A673 (cell line): ENCODE measurements around the gene CENATAC. TPM values are rescaled to one million over a fixed set of nuclear protein-coding genes. Genes with fewer than 3 reads are reported as not detected.
A peak's percentile ranks its signal among the peaks of the same experiment; 100 is the strongest.

Source experiments
- BruUV-seq: library from RNA; stranded (reverse); fragments of 400-500 nt; replicated peaks from 2 replicates; lab custom pipeline; 2021; lab: Mats Ljungman, UMichigan
- CTCF ChIA-PET: fragments of 300-600 bp; sonication (Branson Sonifier 250); formaldehyde crosslinking; loops from one replicate; lab custom pipeline; 2022; ENCODE audit warnings: antibody characterized with exemption; lab: Charles Lee
- POLR2A ChIA-PET: fragments of 300-600 bp; sonication (Branson Sonifier 250); formaldehyde crosslinking; loops from one replicate; lab custom pipeline; 2022; ENCODE audit warnings: antibody characterized with exemption; ENCODE audit not compliant: low non-redundant PET; lab: Charles Lee
- DNase-seq: peaks from one replicate; pipeline ENCODE4 v3.0.0-alpha.2; 2015; ENCODE audit warnings: low spot score
- H3K27ac ChIP-seq: fragments of 200-600 bp; sonication (generic); 2 replicates; pipeline ENCODE4 v1.5.1; 2016; ENCODE audit warnings: mixed run types, low read depth, mild to moderate bottlenecking, mixed read lengths, antibody characterized with exemption, low read length; ENCODE audit not compliant: poor library complexity, severe bottlenecking
- H3K27me3 ChIP-seq: fragments of 200-600 bp; sonication (generic); replicated peaks from 2 replicates; pipeline ENCODE4 v1.6.1; 2017; ENCODE audit warnings: mixed run types, low read depth, mild to moderate bottlenecking, mixed read lengths, antibody characterized with exemption, low read length; ENCODE audit not compliant: insufficient read depth, poor library complexity
- H3K36me3 ChIP-seq: fragments of 200-600 bp; sonication (generic); 2 replicates; pipeline ENCODE4 v1.6.1; 2016; ENCODE audit warnings: mixed run types, mild to moderate bottlenecking, mixed read lengths, antibody characterized with exemption, low read length; ENCODE audit not compliant: insufficient read depth, poor library complexity, severe bottlenecking
- H3K4me1 ChIP-seq: fragments of 200-600 bp; sonication (generic); 2 replicates; pipeline ENCODE4 v1.6.1; 2017; ENCODE audit warnings: mixed run types, mild to moderate bottlenecking, mixed read lengths, antibody characterized with exemption, low read length; ENCODE audit not compliant: insufficient read depth, poor library complexity, severe bottlenecking
- H3K4me3 ChIP-seq: fragments of 200-600 bp; sonication (generic); 2 replicates; pipeline ENCODE4 v1.5.1; 2016; ENCODE audit warnings: low read depth, mixed run types, mild to moderate bottlenecking, mixed read lengths, low read length; ENCODE audit not compliant: poor library complexity, severe bottlenecking
- H3K9me3 ChIP-seq: fragments of 200-600 bp; sonication (generic); 2 replicates; pipeline ENCODE4 v1.6.1; 2016; ENCODE audit warnings: mixed run types, low read depth, mild to moderate bottlenecking, mixed read lengths, antibody characterized with exemption, low read length; ENCODE audit not compliant: poor library complexity, severe bottlenecking
- EZH2 ChIP-seq: fragments of 200-600 bp; sonication (generic); IDR thresholded peaks from 2 replicates; pipeline ENCODE4 v1.6.1; 2017; ENCODE audit warnings: borderline replicate concordance, low read depth, mild to moderate bottlenecking, mixed read lengths, antibody characterized with exemption, low read length; ENCODE audit not compliant: poor library complexity, severe bottlenecking
- intact Hi-C: fragments of 100-400 bp; cut with micrococcal nuclease; formaldehyde crosslinking; loops from one replicate; pipeline ENCODE4 v1.10.0; 2022; ENCODE audit not compliant: unreplicated experiment
- total RNA-seq: library from RNA; stranded (reverse); gene quantifications from 2 replicates; pipeline ENCODE4 v1.2.3, GENCODE V29; 2021
- TF ChIP-seq, protein P1 (sequence below): fragments of 300-800, 200-600 bp; sonication (generic); conservative IDR thresholded peaks from 2 replicates; pipeline ENCODE4 v1.5.1; 2017; ENCODE audit warnings: low read depth, mild to moderate bottlenecking, antibody characterized with exemption, low read length, moderate library complexity, mixed read lengths

CENATAC gene
- total RNA-seq, 1 experiment from 2014 or later = 57.4 TPM

DNA sequence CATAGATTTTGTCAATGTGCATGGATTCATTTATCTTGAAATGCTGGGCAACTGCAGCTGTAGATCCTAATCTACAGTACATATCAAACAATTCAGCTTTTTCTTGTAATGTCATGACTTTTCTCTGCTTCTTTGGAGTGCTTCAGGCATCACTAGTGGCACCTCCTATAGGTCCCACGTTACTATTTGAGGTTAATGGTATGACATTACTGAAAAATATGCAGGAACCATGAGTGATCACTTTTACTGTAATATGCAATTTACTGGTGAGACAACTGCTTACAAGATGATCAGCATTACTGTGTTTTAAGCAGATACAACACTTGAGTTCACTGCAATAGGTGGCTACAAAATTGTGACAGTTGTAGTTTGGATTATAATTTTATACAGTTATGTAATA lies 3.0 kb downstream of the CENATAC start:
- TF ChIP-seq, protein P1, sequence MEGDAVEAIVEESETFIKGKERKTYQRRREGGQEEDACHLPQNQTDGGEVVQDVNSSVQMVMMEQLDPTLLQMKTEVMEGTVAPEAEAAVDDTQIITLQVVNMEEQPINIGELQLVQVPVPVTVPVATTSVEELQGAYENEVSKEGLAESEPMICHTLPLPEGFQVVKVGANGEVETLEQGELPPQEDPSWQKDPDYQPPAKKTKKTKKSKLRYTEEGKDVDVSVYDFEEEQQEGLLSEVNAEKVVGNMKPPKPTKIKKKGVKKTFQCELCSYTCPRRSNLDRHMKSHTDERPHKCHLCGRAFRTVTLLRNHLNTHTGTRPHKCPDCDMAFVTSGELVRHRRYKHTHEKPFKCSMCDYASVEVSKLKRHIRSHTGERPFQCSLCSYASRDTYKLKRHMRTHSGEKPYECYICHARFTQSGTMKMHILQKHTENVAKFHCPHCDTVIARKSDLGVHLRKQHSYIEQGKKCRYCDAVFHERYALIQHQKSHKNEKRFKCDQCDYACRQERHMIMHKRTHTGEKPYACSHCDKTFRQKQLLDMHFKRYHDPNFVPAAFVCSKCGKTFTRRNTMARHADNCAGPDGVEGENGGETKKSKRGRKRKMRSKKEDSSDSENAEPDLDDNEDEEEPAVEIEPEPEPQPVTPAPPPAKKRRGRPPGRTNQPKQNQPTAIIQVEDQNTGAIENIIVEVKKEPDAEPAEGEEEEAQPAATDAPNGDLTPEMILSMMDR = no peak
- no peak for TF ChIP-seq EZH2
- H3K27me3 ChIP-seq = no peaks in the 10 kb centered on the region
- ChIA-PET POLR2A (no interaction called here), CTCF (no interaction called here)
- no peak for DNase-seq
- peaks cover 14% of the 10 kb centered on the region for H3K4me1 ChIP-seq
- no peak overlapping the region for H3K27ac ChIP-seq
- H3K9me3 ChIP-seq = no peaks in the 10 kb centered on the region
- BruUV-seq = no TSS peak
- intact Hi-C loops = no loop called here
- H3K4me3 ChIP-seq = no peak overlapping the region
- H3K36me3 ChIP-seq = peaks cover 37% of the 10 kb centered on the region

DNA sequence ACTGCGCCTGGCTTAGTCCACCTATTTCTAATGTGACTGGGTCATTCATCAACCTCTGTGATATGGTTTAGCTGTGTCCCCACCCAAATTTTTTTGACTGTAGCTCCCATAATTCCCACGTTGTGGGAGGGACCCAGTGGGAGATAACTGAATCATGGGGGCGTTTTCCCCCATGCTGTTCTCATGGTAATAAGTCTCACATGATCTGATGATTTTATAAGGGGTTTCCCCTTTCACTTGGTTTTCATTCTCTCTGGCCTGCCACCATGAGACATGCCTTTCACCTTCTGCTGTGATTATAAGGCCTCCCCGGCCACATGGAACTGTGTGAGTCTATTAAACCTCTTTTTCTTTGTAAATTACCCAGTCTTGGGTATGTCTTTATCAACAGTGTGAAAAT lies 8.7 kb downstream of the CENATAC start:
- TF ChIP-seq, protein P1 = no peak
- no peak for TF ChIP-seq EZH2
- Histone ChIP-seq H3K9me3 (no peaks in the 10 kb centered on the region), H3K36me3 (peaks cover 27% of the 10 kb centered on the region), H3K4me1 (no peaks in the 10 kb centered on the region), H3K27me3 (no peaks in the 10 kb centered on the region), H3K4me3 (no peak overlapping the region), H3K27ac (no peak overlapping the region)
- BruUV-seq = no TSS peak
- ChIA-PET POLR2A (no interaction called here), CTCF (no interaction called here)
- intact Hi-C loops = no loop called here
- DNase-seq = peak; percentile 28

DNA sequence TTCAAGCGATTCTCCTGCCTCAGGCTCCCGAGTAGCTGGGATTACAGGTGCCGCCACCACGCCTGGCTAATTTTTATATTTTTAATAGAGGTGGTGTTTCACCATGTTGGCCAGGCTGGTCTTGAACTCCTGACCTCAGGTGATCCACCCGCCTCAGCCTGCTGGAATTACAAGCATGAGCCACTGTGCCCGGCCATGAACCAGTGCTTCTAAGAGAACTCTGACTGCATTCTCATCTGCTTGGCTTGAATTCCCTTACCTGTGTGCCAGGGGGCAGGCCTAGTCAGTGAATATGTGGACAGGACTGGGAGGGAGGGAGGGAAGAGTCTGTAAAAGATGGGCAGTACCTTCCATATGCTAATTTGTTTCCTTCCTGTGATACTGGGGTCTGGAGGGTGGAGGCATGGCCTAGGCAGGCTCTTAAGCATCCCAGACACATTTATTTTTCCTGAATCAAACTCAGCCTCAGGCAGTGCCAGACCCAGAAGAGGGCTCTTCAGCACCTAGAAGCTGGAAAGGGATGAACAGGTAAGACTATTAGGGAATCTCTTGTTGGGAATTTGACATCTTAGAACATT lies 13.6 kb downstream of the CENATAC start:
- H3K4me3 ChIP-seq = no peak overlapping the region
- H3K27ac ChIP-seq = no peak overlapping the region
- ChIA-PET CTCF (no interaction called here), POLR2A (no interaction called here)
- H3K36me3 ChIP-seq = peaks cover 54% of the 10 kb centered on the region
- H3K4me1 ChIP-seq = peaks cover 4% of the 10 kb centered on the region
- TF ChIP-seq, protein P1 = no peak
- TF ChIP-seq EZH2 = no peak
- no peaks in the 10 kb centered on the region for H3K27me3 ChIP-seq
- BruUV-seq = no TSS peak
- no peak for DNase-seq
- intact Hi-C loops = loop anchor here (5.0 kb wide), 1 partner anchor 49 kb away; no protein-coding TSS in a partner anchor
- no peaks in the 10 kb centered on the region for H3K9me3 ChIP-seq
